HepG2 (cell line): ENCODE results near the gene DAPK1. TPM values are rescaled to one million over a fixed set of nuclear protein-coding genes. Genes with fewer than 3 reads are reported as not detected.

Experiments
- ATAD3A ChIP-seq: sonication (generic); formaldehyde crosslinking; IDR thresholded peaks from 2 replicates; pipeline ENCODE4 v1.4.0; 2020; ENCODE audit warnings: missing genetic modification reagents
- BHLHE40 ChIP-seq: IDR thresholded peaks from 2 replicates; pipeline ENCODE4 v1.6.1; 2011; ENCODE audit warnings: low read length, improper control_type of control experiment
- CHD2 ChIP-seq: IDR thresholded peaks from 2 replicates; pipeline ENCODE4 v1.6.1; 2011; ENCODE audit warnings: low read depth, low read length, improper control_type of control experiment
- CREBL2 ChIP-seq: sonication (generic); formaldehyde crosslinking; IDR thresholded peaks from 2 replicates; pipeline ENCODE4 v1.8.1; 2023; ENCODE audit warnings: missing genetic modification reagents, mild to moderate bottlenecking, borderline replicate concordance
- HNF4A ChIP-seq: sonication (generic); formaldehyde crosslinking; IDR thresholded peaks from 2 replicates; pipeline ENCODE4 v1.4.0; 2020; ENCODE audit warnings: missing genetic modification reagents
- KAT8 ChIP-seq: IDR thresholded peaks from 2 replicates; pipeline ENCODE4 v1.6.1; 2016; ENCODE audit warnings: missing genetic modification reagents, missing compliant biosample characterization
- KLF15 ChIP-seq: sonication (generic); formaldehyde crosslinking; IDR thresholded peaks from 2 replicates; pipeline ENCODE4 v1.8.1; 2023; ENCODE audit warnings: borderline replicate concordance, mild to moderate bottlenecking, inconsistent platforms, missing genetic modification reagents, mixed read lengths
- NFE2L2 ChIP-seq: fragments of 150-350 bp; IDR thresholded peaks from 2 replicates; pipeline ENCODE4 v1.6.1; 2014; ENCODE audit warnings: low read length
- PBX3 ChIP-seq: sonication (generic); formaldehyde crosslinking; IDR thresholded peaks from 2 replicates; pipeline ENCODE4 v1.8.1; 2023; ENCODE audit warnings: missing genetic modification reagents, inconsistent platforms, borderline replicate concordance
- RFXAP ChIP-seq: sonication (generic); formaldehyde crosslinking; IDR thresholded peaks from 2 replicates; pipeline ENCODE4 v1.4.0; 2020; ENCODE audit warnings: missing genetic modification reagents, borderline replicate concordance
- RORA ChIP-seq: sonication (generic); formaldehyde crosslinking; IDR thresholded peaks from 2 replicates; pipeline ENCODE4 v1.5.0; 2020; ENCODE audit warnings: mild to moderate bottlenecking, missing genetic modification reagents, moderate library complexity
- RXRB ChIP-seq: IDR thresholded peaks from 2 replicates; pipeline ENCODE4 v1.6.1; 2016; ENCODE audit warnings: borderline replicate concordance, missing genetic modification reagents, missing compliant biosample characterization
- SPEN ChIP-seq: sonication (generic); formaldehyde crosslinking; IDR thresholded peaks from 2 replicates; pipeline ENCODE4 v1.5.1; 2020; ENCODE audit warnings: low read depth, mild to moderate bottlenecking, missing genetic modification reagents
- TAF15 ChIP-seq: fragments of 200-400 bp; formaldehyde crosslinking; IDR thresholded peaks from one replicate; pipeline ENCODE4 v1.6.1; 2018; ENCODE audit warnings: mild to moderate bottlenecking, low read depth, low read length; ENCODE audit not compliant: poor library complexity, severe bottlenecking
- TBP ChIP-seq: sonication (generic); formaldehyde crosslinking; IDR thresholded peaks from 2 replicates; pipeline ENCODE4 v1.5.0; 2020; ENCODE audit warnings: missing genetic modification reagents
- ZBTB1 ChIP-seq: sonication (generic); formaldehyde crosslinking; IDR thresholded peaks from 2 replicates; pipeline ENCODE4 v1.4.0; 2020; ENCODE audit warnings: missing genetic modification reagents, borderline replicate concordance
- ZGPAT ChIP-seq: IDR thresholded peaks from 2 replicates; pipeline ENCODE4 v1.6.1; 2016; ENCODE audit warnings: mild to moderate bottlenecking
- ZNF275 ChIP-seq: sonication (generic); formaldehyde crosslinking; IDR thresholded peaks from 2 replicates; pipeline ENCODE4 v1.8.0; 2022; ENCODE audit warnings: missing genetic modification reagents, mild to moderate bottlenecking, inconsistent platforms, borderline replicate concordance
- ZNF296 ChIP-seq: sonication (generic); formaldehyde crosslinking; conservative IDR thresholded peaks from 2 replicates; pipeline ENCODE4 v1.5.0; 2020; ENCODE audit warnings: mild to moderate bottlenecking, missing genetic modification reagents
- ZNF34 ChIP-seq: sonication (generic); formaldehyde crosslinking; IDR thresholded peaks from 2 replicates; pipeline ENCODE4 v1.4.0; 2020; ENCODE audit warnings: mild to moderate bottlenecking, missing genetic modification reagents, borderline replicate concordance
- ZNF766 ChIP-seq: sonication (generic); formaldehyde crosslinking; IDR thresholded peaks from 2 replicates; pipeline ENCODE4 v1.5.0; 2020; ENCODE audit warnings: missing genetic modification reagents, borderline replicate concordance
- ZNF775 ChIP-seq: sonication (generic); formaldehyde crosslinking; IDR thresholded peaks from 2 replicates; pipeline ENCODE4 v1.4.0; 2020; ENCODE audit warnings: missing genetic modification reagents, mild to moderate bottlenecking, moderate library complexity, borderline replicate concordance
- ZSCAN5A ChIP-seq: sonication (generic); formaldehyde crosslinking; IDR thresholded peaks from 2 replicates; pipeline ENCODE4 v1.8.0; 2022; ENCODE audit warnings: mild to moderate bottlenecking, missing genetic modification reagents, borderline replicate concordance
- polyA plus RNA-seq, 8 experiments: library from polyadenylated mRNA; depleted of rRNA in 3 of 8; stranded (reverse) in 7 of 8; unstranded in 1 of 8; fragments of >200 nt; fragmentation: Illumina TruSeq in 4 of 8; extraction: Trizol in 4 of 8; gene quantifications; 2 replicates each; pipeline versions ENCODE4 v1.2.1 to v1.2.3, GENCODE V29; 2011 to 2016; ENCODE audit warnings: low read depth in 4 of 8, missing spikeins in 1 of 8, mixed read lengths in 1 of 8; ENCODE audit not compliant: insufficient read depth in 1 of 8
- total RNA-seq, 5 experiments: library from RNA; depleted of rRNA; stranded (reverse); fragments of >200 nt; fragmentation: Illumina TruSeq; extraction: Trizol; gene quantifications; 2 replicates each; pipeline ENCODE4 v1.2.3, GENCODE V29; 2016; ENCODE audit warnings: low read depth in 1 of 5

The DAPK1 gene
- total and polyA plus RNA-seq, 2 of the 13 experiments (the other 11 are each of a cell fraction or from before 2014, with no cell fraction given) = 35.7 to 35.9 TPM

GRCh38 chr9:87725900-87726709, 228.4 kb downstream of the DAPK1 start, which contains the start of gene CTSL (continued):
- TF ChIP-seq ZNF775 (CRISPR knock-in tag) (no peak), ATAD3A (CRISPR knock-in tag) (no peak), BHLHE40 (no peak; the same call in 1 of the 2 replicates), KAT8 (CRISPR knock-in tag) (peak; percentile 85), ZNF296 (CRISPR knock-in tag) (no peak), HNF4A (CRISPR knock-in tag) (peak; percentile 15; the same call in 1 of the 2 replicates), ZNF275 (CRISPR knock-in tag) (no peak; the same call in 1 of the 2 replicates), ZGPAT (peak; percentile 87), ZSCAN5A (CRISPR knock-in tag) (no peak), RXRB (CRISPR knock-in tag) (no peak), TAF15 (no peak), NFE2L2 (no peak), KLF15 (CRISPR knock-in tag) (no peak), CREBL2 (peak; percentile 75; the same call in 1 of the 2 replicates), RFXAP (CRISPR knock-in tag) (peak; percentile 79; the same call in 1 of the 2 replicates), TBP (CRISPR knock-in tag) (peak; percentile 64; the same call in 1 of the 2 replicates), SPEN (peak; percentile 83; the same call in 1 of the 2 replicates), RORA (CRISPR knock-in tag) (no peak), CHD2 (no peak), ZBTB1 (CRISPR knock-in tag) (peak; percentile 88; the same call in 1 of the 2 replicates), ZNF766 (CRISPR knock-in tag) (no peak), PBX3 (CRISPR knock-in tag) (no peak), ZNF34 (CRISPR knock-in tag) (0 out of 2 replicates have a peak, but pooled peaks have one; percentile 81)
